H1 (cell line): Measurements from ENCODE around the gene TK1. TPM values are rescaled to one million over a fixed set of nuclear protein-coding genes. Genes with fewer than 3 reads are reported as not detected.

Source experiments
- CTCF ChIA-PET: fragments of 300-600 bp; sonication (Branson Sonifier 250); formaldehyde crosslinking; loops from one replicate; lab custom pipeline; 2021; ENCODE audit not compliant: partially characterized antibody; lab: Charles Lee
- POLR2A ChIA-PET: fragments of 300-600 bp; sonication (Branson Sonifier 250); formaldehyde crosslinking; loops from one replicate; lab custom pipeline; 2021; ENCODE audit warnings: inconsistent platforms; ENCODE audit not compliant: partially characterized antibody; lab: Charles Lee
- DNase-seq, 2 experiments: peaks; one replicate each; pipeline versions ENCODE4 v3.0.0 to v3.0.0-alpha.2; 2010 to 2022; ENCODE audit warnings: low spot score in 2 of 2, low read depth in 1 of 2, mixed read lengths in 1 of 2
- FAIRE-seq: peaks from 2 replicates; lab custom pipeline; 2011; peaks lifted over from hg19 to GRCh38; lab: Jason Lieb, UNC
- H2AFZ ChIP-seq: 2 replicates; pipeline ENCODE4 v1.8.1; 2012; ENCODE audit warnings: low read length, inconsistent platforms
- H2AK5ac ChIP-seq: 2 replicates; pipeline ENCODE4 v1.6.1; 2013; ENCODE audit warnings: low read depth, low read length
- H2BK120ac ChIP-seq: replicated peaks from 2 replicates; pipeline ENCODE3; 2013; ENCODE audit warnings: low read depth, low read length, inconsistent platforms
- H2BK12ac ChIP-seq: 2 replicates; pipeline ENCODE4 v1.6.1; 2013; ENCODE audit warnings: low read depth, low read length
- H2BK15ac ChIP-seq: 2 replicates; pipeline ENCODE4 v1.6.1; 2013; ENCODE audit warnings: low read length
- H2BK20ac ChIP-seq: 2 replicates; pipeline ENCODE4 v1.6.1; 2013; ENCODE audit warnings: low read length
- H2BK5ac ChIP-seq: 2 replicates; pipeline ENCODE4 v1.6.1; 2013; ENCODE audit warnings: low read depth, low read length
- H3K14ac ChIP-seq: 2 replicates; pipeline ENCODE4 v1.6.1; 2013; ENCODE audit warnings: inconsistent platforms; ENCODE audit not compliant: insufficient read length
- H3K18ac ChIP-seq: 2 replicates; pipeline ENCODE4 v1.6.1; 2013; ENCODE audit warnings: low read length; ENCODE audit errors: extremely low read depth
- H3K23ac ChIP-seq: 2 replicates; pipeline ENCODE4 v1.6.1; 2013; ENCODE audit warnings: inconsistent platforms; ENCODE audit not compliant: insufficient read length
- H3K23me2 ChIP-seq: 2 replicates; pipeline ENCODE4 v1.6.1; 2013; ENCODE audit warnings: low read depth, low read length
- H3K27ac ChIP-seq: 2 replicates; pipeline ENCODE4 v1.6.1; 2011; ENCODE audit warnings: low read depth, low read length, inconsistent platforms
- H3K27me3 ChIP-seq, 4 experiments: replicated peaks in 1 of 4; 1 replicate in 1 of 4; 2 replicates in 3 of 4; pipeline versions ENCODE4 v1.6.1 to v1.8.1; 2011 to 2013; ENCODE audit warnings: low read length in 3 of 4, mild to moderate bottlenecking in 3 of 4, inconsistent platforms in 2 of 4, mixed read lengths in 2 of 4, moderate library complexity in 1 of 4; ENCODE audit not compliant: control insufficient read depth in 3 of 4, insufficient read depth in 3 of 4; ENCODE audit errors: extremely low read depth in 1 of 4
- H3K36me3 ChIP-seq, 4 experiments: 2 replicates each; pipeline versions ENCODE4 v1.6.1 to v1.8.1; 2011 to 2013; ENCODE audit warnings: mild to moderate bottlenecking in 4 of 4, low read length in 3 of 4, moderate library complexity in 2 of 4, control low read depth in 1 of 4, inconsistent platforms in 1 of 4; ENCODE audit not compliant: insufficient read depth in 4 of 4, control insufficient read depth in 2 of 4
- H3K4ac ChIP-seq: replicated peaks from 2 replicates; pipeline ENCODE3; 2013; ENCODE audit warnings: low read length, low read depth, mixed read lengths, inconsistent platforms; ENCODE audit not compliant: insufficient read length
- H3K4me1 ChIP-seq, 4 experiments: replicated peaks in 1 of 4; 1 replicate in 1 of 4; 2 replicates in 3 of 4; pipeline versions ENCODE4 v1.6.1 to v1.8.1; 2011 to 2013; ENCODE audit warnings: low read length in 3 of 4, inconsistent platforms in 2 of 4, mixed read lengths in 1 of 4; ENCODE audit not compliant: insufficient read depth in 4 of 4, control insufficient read depth in 3 of 4
- H3K4me2 ChIP-seq, 2 experiments: 2 replicates each; pipeline versions ENCODE4 v1.6.1 to v1.8.1; 2011 to 2013; ENCODE audit warnings: low read depth in 2 of 2, low read length in 2 of 2, control low read depth in 1 of 2, inconsistent platforms in 1 of 2, mild to moderate bottlenecking in 1 of 2; ENCODE audit not compliant: insufficient read depth in 1 of 2
- H3K4me3 ChIP-seq, 4 experiments: fragments of 200-600, 300-600 bp in 1 of 4; sonication (generic), shearing (Covaris generic), sonication (Bioruptor Twin) in 1 of 4; 2 replicates each; pipeline versions ENCODE4 v1.5.1 to v1.8.1; 2011 to 2016; ENCODE audit warnings: low read length in 4 of 4, low read depth in 3 of 4, control low read depth in 2 of 4, inconsistent platforms in 2 of 4, mild to moderate bottlenecking in 2 of 4, mixed read lengths in 1 of 4, moderate library complexity in 1 of 4; ENCODE audit not compliant: insufficient read depth in 2 of 4; ENCODE audit errors: extremely low read depth in 1 of 4
- H3K56ac ChIP-seq: replicated peaks from 2 replicates; pipeline ENCODE3; 2013; ENCODE audit warnings: low read depth, mild to moderate bottlenecking, mixed read lengths, low read length, inconsistent platforms; ENCODE audit not compliant: insufficient read length
- H3K79me1 ChIP-seq: 2 replicates; pipeline ENCODE4 v1.6.1; 2013; ENCODE audit warnings: low read depth, low read length, control low read depth
- H3K79me2 ChIP-seq, 2 experiments: 2 replicates each; pipeline versions ENCODE4 v1.6.1 to v1.8.1; 2012 to 2013; ENCODE audit warnings: low read length in 2 of 2, mild to moderate bottlenecking in 2 of 2, inconsistent platforms in 1 of 2; ENCODE audit not compliant: insufficient read depth in 2 of 2, control insufficient read depth in 1 of 2
- H3K9ac ChIP-seq, 4 experiments: replicated peaks in 1 of 4; 1 replicate in 1 of 4; 2 replicates in 3 of 4; pipeline versions ENCODE4 v1.6.1 to v1.8.1; 2011 to 2013; ENCODE audit warnings: low read depth in 3 of 4, low read length in 3 of 4, control low read depth in 2 of 4, mild to moderate bottlenecking in 2 of 4, moderate library complexity in 2 of 4, inconsistent platforms in 1 of 4; ENCODE audit errors: extremely low read depth in 1 of 4
- H3K9me3 ChIP-seq, 2 experiments: 2 replicates each; pipeline versions ENCODE4 v1.6.1 to v1.8.1; 2012 to 2013; ENCODE audit warnings: mild to moderate bottlenecking in 2 of 2, moderate library complexity in 2 of 2, control low read depth in 1 of 2, inconsistent platforms in 1 of 2, low read depth in 1 of 2, low read length in 1 of 2, mixed read lengths in 1 of 2; ENCODE audit not compliant: insufficient read depth in 2 of 2
- H4K20me1 ChIP-seq, 2 experiments: replicated peaks in 1 of 2; 2 replicates each; pipeline versions ENCODE3 to v1.8.1; 2011 to 2013; ENCODE audit warnings: inconsistent platforms in 2 of 2, low read length in 2 of 2, mild to moderate bottlenecking in 1 of 2; ENCODE audit not compliant: insufficient read depth in 2 of 2, control insufficient read depth in 1 of 2
- H4K5ac ChIP-seq: 2 replicates; pipeline ENCODE4 v1.6.1; 2013; ENCODE audit warnings: low read length, low read depth, mixed read lengths, inconsistent platforms; ENCODE audit not compliant: insufficient read length
- H4K8ac ChIP-seq: 2 replicates; pipeline ENCODE4 v1.8.0; 2013; ENCODE audit warnings: mild to moderate bottlenecking, moderate library complexity, low read length, inconsistent platforms; ENCODE audit not compliant: insufficient read depth; ENCODE audit errors: extremely low read depth
- H4K91ac ChIP-seq: replicated peaks from 2 replicates; pipeline ENCODE3; 2013; ENCODE audit warnings: low read length, mixed read lengths, inconsistent platforms; ENCODE audit not compliant: insufficient read length
- WGBS, 2 experiments: shearing (Covaris generic) in 1 of 2; methylation state at CpG; one replicate each; pipeline versions ENCODE4 v1.1.6 to v1.1.7; 2013 to 2015; ENCODE audit warnings: low lambda C conversion rate in 2 of 2, mixed read lengths in 2 of 2, inconsistent platforms in 1 of 2, low coverage in 1 of 2, missing lambda C conversion rate in 1 of 2; ENCODE audit not compliant: insufficient replicate concordance in 2 of 2, insufficient coverage in 1 of 2, insufficient read length in 1 of 2; ENCODE audit errors: extremely low coverage in 1 of 2, missing lambda C conversion rate in 1 of 2; 5-methylcytosine and 5-hydroxymethylcytosine counted together
- polyA plus RNA-seq, 7 experiments: library from polyadenylated mRNA; depleted of rRNA in 3 of 7; stranded (reverse) in 5 of 7; unstranded in 2 of 7; fragments of >200 nt in 5 of 7; fragments of 200-250 nt in 2 of 7; gene quantifications; 1 replicate in 5 of 7; 2 replicates in 1 of 7; 4 replicates in 1 of 7; pipeline versions ENCODE4 v1.2.1 to v1.2.3, GENCODE V29; 2011 to 2013; ENCODE audit warnings: missing spikeins in 2 of 7, mixed read lengths in 2 of 7
- total RNA-seq: library from RNA; stranded (reverse); fragmentation: NEBNext Ultra II Directional; extraction: Animal tissue kit (Norgen Biotek cat#: 25700); gene quantifications from 2 replicates; pipeline ENCODE4 v1.2.1, GENCODE V29; 2021

TK1 gene
- total and polyA plus RNA-seq, 2 of the 8 experiments (the other 6 are each of a cell fraction or from before 2014, with no cell fraction given), result 66.9 to 147 TPM

- H3K4me1 ChIP-seq, result peaks cover 0 to 4% (median 1%) of the 10 kb centered on the region in 4 experiments; a peak in 4 of 7 replicates
- H4K5ac ChIP-seq, result no peak overlapping the region
- no peak overlapping the region for H2BK20ac ChIP-seq
- H2AK5ac ChIP-seq, result no peak overlapping the region
- FAIRE-seq (no peak), DNase-seq (no peak)
- no peak overlapping the region for H3K23ac ChIP-seq
- no peak overlapping the region for H3K56ac ChIP-seq
- H3K79me1 ChIP-seq, result peaks cover 4% of the 10 kb centered on the region
- H2BK12ac ChIP-seq, result no peak overlapping the region
- peaks cover 0 to 4% (median 0%) of the 10 kb centered on the region in 4 experiments; a peak in 1 of 8 replicates for H3K36me3 ChIP-seq
- H4K8ac ChIP-seq, result no peak overlapping the region
- peaks cover 6 to 10% of the 10 kb centered on the region in 2 experiments for H3K79me2 ChIP-seq
- H3K4ac ChIP-seq, result no peak overlapping the region
- no peaks in the 10 kb centered on the region for H4K20me1 ChIP-seq
- no peak overlapping the region for H3K9ac ChIP-seq
- H3K4me3 ChIP-seq, result no peak overlapping the region
- H3K4me2 ChIP-seq, result no peak overlapping the region
- H3K27ac ChIP-seq, result no peak overlapping the region
- H3K23me2 ChIP-seq, result peaks cover 4% of the 10 kb centered on the region; the same call in 1 of the 2 replicates
- no peak overlapping the region for H2AFZ ChIP-seq
- H3K18ac ChIP-seq, result no peak overlapping the region
- H2BK5ac ChIP-seq, result no peak overlapping the region
- CTCF ChIA-PET, result interaction anchor here (1.0 kb wide), 1 partner anchor 34 kb away, joined by 3 read pairs; no protein-coding TSS in a partner anchor
- H4K91ac ChIP-seq, result no peak overlapping the region
- WGBS, 2 experiments, result 90% methylated on average over 10 of the region's 10 CpGs; no CpG with 5 or more reads in 1 of the 2 experiments
- no peak overlapping the region for H3K14ac ChIP-seq
- no peaks in the 10 kb centered on the region for H3K27me3 ChIP-seq
- H2BK120ac ChIP-seq, result no peak overlapping the region
- H2BK15ac ChIP-seq, result no peak overlapping the region
- POLR2A ChIA-PET, result interaction anchor here (1.4 to 5.8 kb wide), 2 partner anchors 10 to 23 kb away, joined by 7 to 36 read pairs; partner anchors contain the start of genes AFMID and TK1
- no peaks in the 10 kb centered on the region for H3K9me3 ChIP-seq
Observed at GRCh38 chr17:78210111-78210510, 23.3 kb upstream of the TK1 start.
